ENCODE data around the gene GMDS.
A peak's percentile ranks its signal among the peaks of the same experiment; 100 is the strongest.

Gene GMDS

DNA sequence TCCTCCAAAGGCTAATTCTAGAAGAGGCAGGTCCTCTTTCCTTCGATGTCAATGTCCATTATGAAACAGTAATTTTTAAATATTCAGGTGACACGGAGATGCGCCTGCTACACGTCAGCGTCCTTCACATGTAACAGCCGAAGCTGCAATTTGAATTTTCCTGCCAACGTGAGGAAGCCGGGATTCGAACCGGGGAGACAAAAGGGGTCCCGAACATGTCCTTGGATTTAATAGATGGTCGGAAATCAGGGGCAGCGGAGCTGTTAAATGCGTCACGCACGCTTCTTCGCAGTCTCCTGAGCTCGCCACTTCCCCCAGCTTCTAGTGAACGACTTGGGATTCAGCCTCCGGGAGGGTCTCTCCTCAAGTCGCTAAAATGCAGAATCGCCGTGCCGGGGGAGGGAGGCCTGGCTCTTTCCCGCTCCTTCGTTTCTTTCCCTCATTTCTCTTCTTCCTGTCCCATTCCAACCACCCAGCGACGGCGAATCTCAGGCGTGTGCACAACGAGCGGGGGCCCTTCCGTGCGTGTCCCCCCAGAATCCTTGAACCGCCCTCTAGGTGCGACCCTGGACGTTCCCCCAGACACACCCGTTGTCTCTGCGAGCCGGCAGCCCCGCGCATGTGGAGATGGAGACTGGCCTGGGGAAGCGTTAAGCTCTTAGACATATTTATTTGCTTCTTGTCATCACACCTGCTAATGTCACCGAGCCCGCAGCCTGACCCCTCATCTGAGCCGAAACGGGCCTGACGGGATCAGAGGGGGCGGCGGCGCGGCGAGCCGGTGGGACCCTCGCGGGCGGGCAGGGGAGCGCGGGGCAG lies 637.0 kb downstream of the GMDS start:
- H3K4me3 ChIP-seq (ENCODE audit: low read depth, low read length), result no peak overlapping the region
- no peak for DNase-seq (ENCODE audit: low read depth)
- TF ChIP-seq, protein P1, sequence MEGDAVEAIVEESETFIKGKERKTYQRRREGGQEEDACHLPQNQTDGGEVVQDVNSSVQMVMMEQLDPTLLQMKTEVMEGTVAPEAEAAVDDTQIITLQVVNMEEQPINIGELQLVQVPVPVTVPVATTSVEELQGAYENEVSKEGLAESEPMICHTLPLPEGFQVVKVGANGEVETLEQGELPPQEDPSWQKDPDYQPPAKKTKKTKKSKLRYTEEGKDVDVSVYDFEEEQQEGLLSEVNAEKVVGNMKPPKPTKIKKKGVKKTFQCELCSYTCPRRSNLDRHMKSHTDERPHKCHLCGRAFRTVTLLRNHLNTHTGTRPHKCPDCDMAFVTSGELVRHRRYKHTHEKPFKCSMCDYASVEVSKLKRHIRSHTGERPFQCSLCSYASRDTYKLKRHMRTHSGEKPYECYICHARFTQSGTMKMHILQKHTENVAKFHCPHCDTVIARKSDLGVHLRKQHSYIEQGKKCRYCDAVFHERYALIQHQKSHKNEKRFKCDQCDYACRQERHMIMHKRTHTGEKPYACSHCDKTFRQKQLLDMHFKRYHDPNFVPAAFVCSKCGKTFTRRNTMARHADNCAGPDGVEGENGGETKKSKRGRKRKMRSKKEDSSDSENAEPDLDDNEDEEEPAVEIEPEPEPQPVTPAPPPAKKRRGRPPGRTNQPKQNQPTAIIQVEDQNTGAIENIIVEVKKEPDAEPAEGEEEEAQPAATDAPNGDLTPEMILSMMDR (IDR thresholded peaks at IDR 0.05; ENCODE audit: insufficient read depth, low read depth, low read length, missing control alignments), result no peak

GRCh38 chr6:1607516-1608221 lies 637.7 kb downstream of the GMDS start:
- TF ChIP-seq, protein P1 (IDR thresholded peaks at IDR 0.05; ENCODE audit: insufficient read depth, low read depth, low read length, missing control alignments), result no peak
- DNase-seq (ENCODE audit: low read depth), result peak; percentile 22
- peak overlapping the region; percentile 3; the same call in 1 of the 2 replicates for H3K4me3 ChIP-seq (ENCODE audit: low read depth, low read length)

GRCh38 chr6:1606780-1607515 lies 638.5 kb downstream of the GMDS start:
- TF ChIP-seq, protein P1 (IDR thresholded peaks at IDR 0.05; ENCODE audit: insufficient read depth, low read depth, low read length, missing control alignments), result no peak
- no peak for DNase-seq (ENCODE audit: low read depth)
- peak overlapping the region; percentile 3; the same call in 1 of the 2 replicates for H3K4me3 ChIP-seq (ENCODE audit: low read depth, low read length)

- no peak overlapping the region for H3K4me3 ChIP-seq (ENCODE audit: low read depth, low read length)
- DNase-seq (ENCODE audit: low read depth), result no peak
- TF ChIP-seq, protein P1 (IDR thresholded peaks at IDR 0.05; ENCODE audit: insufficient read depth, low read depth, low read length, missing control alignments), result no peak
Measured at GRCh38 chr6:1605893-1606779, 639.3 kb downstream of the GMDS start.

- TF ChIP-seq, protein P1 (IDR thresholded peaks at IDR 0.05; ENCODE audit: insufficient read depth, low read depth, low read length, missing control alignments), result no peak
- DNase-seq (ENCODE audit: low read depth), result no peak
- no peak overlapping the region; the same call in 1 of the 2 replicates for H3K4me3 ChIP-seq (ENCODE audit: low read depth, low read length)
Measured at GRCh38 chr6:1605004-1605892, 640.2 kb downstream of the GMDS start.
